NCI-H1694 (cell line): ENCODE data around the gene CLEC19A.
"Not testable (repeated sequence)": the region's sequence is repeated elsewhere in the genome, so short reads cannot be mapped to it uniquely, and the experiment has no call there.

Experiments used
- DNase-seq: peaks from one replicate; lab custom pipeline; 2025; lab: John Stamatoyannopoulos, UW

The CLEC19A gene

GRCh38 chr16:19286827-19287226 is 1.3 kb downstream of the CLEC19A start:
- no peak for DNase-seq

- no peak for DNase-seq
Observed at GRCh38 chr16:19287241-19287640, 1.7 kb downstream of the CLEC19A start.

GRCh38 chr16:19288872-19289799 is 3.6 kb downstream of the CLEC19A start:
- no peak for DNase-seq

- no peak for DNase-seq
Observed at GRCh38 chr16:19289811-19290485, 4.4 kb downstream of the CLEC19A start.

GRCh38 chr16:19290860-19291259 is 5.3 kb downstream of the CLEC19A start:
- no peak for DNase-seq

- no peak for DNase-seq
Observed at GRCh38 chr16:19291475-19291874, 5.9 kb downstream of the CLEC19A start.

- no peak for DNase-seq
Observed at GRCh38 chr16:19292186-19292585, 6.7 kb downstream of the CLEC19A start.

GRCh38 chr16:19294156-19294649 is 8.7 kb downstream of the CLEC19A start:
- no peak for DNase-seq

- no peak for DNase-seq
Observed at GRCh38 chr16:19295393-19295792, 9.9 kb downstream of the CLEC19A start.

GRCh38 chr16:19297454-19297853 is 11.9 kb downstream of the CLEC19A start:
- no peak for DNase-seq

- DNase-seq = no peak
Observed at GRCh38 chr16:19299565-19299964, 14.0 kb downstream of the CLEC19A start.

- DNase-seq = no peak
Observed at GRCh38 chr16:19301931-19302330, 16.4 kb downstream of the CLEC19A start.

- no peak for DNase-seq
Observed at GRCh38 chr16:19304750-19305149, 19.2 kb downstream of the CLEC19A start.

GRCh38 chr16:19305443-19305842 is 19.9 kb downstream of the CLEC19A start:
- no peak for DNase-seq

- DNase-seq = no peak
Observed at GRCh38 chr16:19307587-19308241, 22.2 kb downstream of the CLEC19A start.

- no peak for DNase-seq
Observed at GRCh38 chr16:19308392-19308791, 22.9 kb downstream of the CLEC19A start.

- no peak for DNase-seq
Observed at GRCh38 chr16:19309178-19309577, 23.6 kb downstream of the CLEC19A start.

GRCh38 chr16:19314718-19315425 is 29.3 kb downstream of the CLEC19A start:
- no peak for DNase-seq

GRCh38 chr16:19315889-19316433 is 30.4 kb downstream of the CLEC19A start:
- no peak for DNase-seq

GRCh38 chr16:19316846-19317245 is 31.3 kb downstream of the CLEC19A start:
- DNase-seq = peak; percentile 46

- DNase-seq = not testable (repeated sequence)
Observed at GRCh38 chr16:19321186-19321585, 35.7 kb downstream of the CLEC19A start.

GRCh38 chr16:19323596-19323995 is 38.1 kb downstream of the CLEC19A start:
- no peak for DNase-seq
